Endodermal cell (in vitro differentiated cells): ENCODE data around the gene ADAM23. TPM values are rescaled to one million over a fixed set of nuclear protein-coding genes. Genes with fewer than 3 reads are reported as not detected.

Experiments used
- DNase-seq: peaks from one replicate; pipeline ENCODE4 v3.0.0-alpha.2; 2017
- H3K27ac ChIP-seq: 2 replicates; pipeline ENCODE4 v1.5.1; 2013; ENCODE audit warnings: mild to moderate bottlenecking, low read depth, low read length, moderate library complexity
- H3K27me3 ChIP-seq: 2 replicates; pipeline ENCODE4 v1.6.1; 2013; ENCODE audit warnings: mild to moderate bottlenecking, low read length, moderate library complexity; ENCODE audit not compliant: insufficient read depth, control insufficient read depth, poor library complexity, severe bottlenecking
- H3K36me3 ChIP-seq: 2 replicates; pipeline ENCODE4 v1.7.0; 2013; ENCODE audit warnings: mild to moderate bottlenecking, low read length, moderate library complexity; ENCODE audit not compliant: control insufficient read depth, insufficient read depth
- H3K4me1 ChIP-seq: one replicate; pipeline ENCODE4 v1.7.0; 2013; ENCODE audit warnings: low read length; ENCODE audit not compliant: control insufficient read depth, insufficient read depth
- H3K4me3 ChIP-seq: 2 replicates; pipeline ENCODE4 v1.5.1; 2013; ENCODE audit warnings: mild to moderate bottlenecking, low read length, moderate library complexity
- H3K9ac ChIP-seq: 2 replicates; pipeline ENCODE4 v1.6.1; 2013; ENCODE audit warnings: mild to moderate bottlenecking, low read length, moderate library complexity; ENCODE audit not compliant: poor library complexity, severe bottlenecking; ENCODE audit errors: extremely low read depth
- H3K9me3 ChIP-seq: 2 replicates; pipeline ENCODE4 v1.6.1; 2013; ENCODE audit warnings: mild to moderate bottlenecking, low read length, moderate library complexity; ENCODE audit not compliant: control insufficient read depth
- H3K27ac Mint-ChIP-seq: 2 replicates; pipeline ENCODE4 v1.8.0; 2020; ENCODE audit warnings: mixed read lengths
- H3K27me3 Mint-ChIP-seq: 2 replicates; pipeline ENCODE4 v1.8.0; 2021; ENCODE audit warnings: mild to moderate bottlenecking, mixed read lengths; ENCODE audit not compliant: insufficient read depth
- H3K36me3 Mint-ChIP-seq: 2 replicates; pipeline ENCODE4 v1.8.0; 2020; ENCODE audit warnings: low read depth, mixed read lengths
- H3K4me1 Mint-ChIP-seq: 2 replicates; pipeline ENCODE4 v1.8.0; 2020; ENCODE audit warnings: mixed read lengths
- H3K4me3 Mint-ChIP-seq: 2 replicates; pipeline ENCODE4 v1.8.0; 2020; ENCODE audit warnings: mild to moderate bottlenecking, moderate library complexity, mixed read lengths
- H3K9me3 Mint-ChIP-seq: 2 replicates; pipeline ENCODE4 v1.8.0; 2020; ENCODE audit warnings: mild to moderate bottlenecking, mixed read lengths
- CTCF ChIP-seq: fragments of 200-600 bp; sonication (generic); conservative IDR thresholded peaks from 2 replicates; pipeline ENCODE4 v1.5.0; 2021; ENCODE audit warnings: antibody characterized with exemption, mild to moderate bottlenecking
- WGBS, 2 experiments: methylation state at CpG; one replicate each; pipeline versions ENCODE4 v1.1.5 to v1.1.7; 2013; ENCODE audit warnings: missing lambda C conversion rate in 2 of 2, mixed read lengths in 1 of 2; ENCODE audit not compliant: insufficient coverage in 1 of 2, insufficient read length in 1 of 2; 5-methylcytosine and 5-hydroxymethylcytosine counted together
- total RNA-seq, 2 donors: library from RNA; stranded (reverse); fragmentation: NEBNext Ultra II Directional in 1 of 2; extraction: Animal tissue kit (Norgen Biotek cat#: 25700) in 1 of 2; gene quantifications; 2 replicates in 1 of 2; 3 replicates in 1 of 2; pipeline ENCODE4 v1.2.1, GENCODE V29; 2021

ADAM23 gene
- total RNA-seq, 2 donors from 2014 or later, result 25.4 to 34.2 TPM

GRCh38 chr2:206418968-206419367, 24.4 kb upstream of the ADAM23 start:
- 71 to 83% methylated on average over 2 of the region's 2 CpGs for WGBS, 2 experiments
- DNase-seq, result no peak

GRCh38 chr2:206420721-206421120, 22.6 kb upstream of the ADAM23 start:
- no peak overlapping the region for H3K27ac ChIP-seq
- peaks cover 9% of the 10 kb centered on the region for H3K9me3 ChIP-seq
- H3K9ac ChIP-seq, result no peak overlapping the region
- Mint-ChIP-seq H3K36me3 (no peaks in the 10 kb centered on the region), H3K27me3 (no peaks in the 10 kb centered on the region), H3K9me3 (peaks cover 24% of the 10 kb centered on the region), H3K4me3 (no peak overlapping the region), H3K4me1 (no peaks in the 10 kb centered on the region), H3K27ac (no peak overlapping the region)
- H3K4me3 ChIP-seq, result no peak overlapping the region
- no peak for DNase-seq
- no peaks in the 10 kb centered on the region for H3K36me3 ChIP-seq
- whole genome bisulfite sequencing, 2 experiments, result 97 to 100% methylated on average over 1 to 2 of the region's 3 CpGs
- TF ChIP-seq CTCF, result no peak
- H3K4me1 ChIP-seq, result no peaks in the 10 kb centered on the region
- H3K27me3 ChIP-seq, result no peaks in the 10 kb centered on the region

More at GRCh38 chr2:206418968-206419367, 24.4 kb upstream of the ADAM23 start:
- peaks cover 24% of the 10 kb centered on the region for H3K9me3 Mint-ChIP-seq
- no peak overlapping the region for H3K27ac Mint-ChIP-seq
- Histone ChIP-seq H3K27me3 (no peaks in the 10 kb centered on the region), H3K9me3 (peaks cover 9% of the 10 kb centered on the region), H3K4me1 (no peaks in the 10 kb centered on the region), H3K27ac (no peak overlapping the region), H3K9ac (no peak overlapping the region), H3K4me3 (no peak overlapping the region), H3K36me3 (no peaks in the 10 kb centered on the region)
- no peak for TF ChIP-seq CTCF
- no peaks in the 10 kb centered on the region for H3K36me3 Mint-ChIP-seq
- H3K27me3 Mint-ChIP-seq, result peaks cover 3% of the 10 kb centered on the region
- H3K4me1 Mint-ChIP-seq, result no peaks in the 10 kb centered on the region
- no peak overlapping the region for H3K4me3 Mint-ChIP-seq

GRCh38 chr2:206422493-206422892, 20.8 kb upstream of the ADAM23 start:
- H3K4me3 ChIP-seq, result no peak overlapping the region
- TF ChIP-seq CTCF, result no peak
- no peaks in the 10 kb centered on the region for H3K36me3 ChIP-seq
- DNase-seq, result no peak
- no peak overlapping the region for H3K27ac ChIP-seq
- peaks cover 15% of the 10 kb centered on the region for H3K9me3 Mint-ChIP-seq
- H3K27ac Mint-ChIP-seq, result no peak overlapping the region
- H3K4me1 ChIP-seq, result no peaks in the 10 kb centered on the region
- H3K9ac ChIP-seq, result no peak overlapping the region
- no peaks in the 10 kb centered on the region for H3K27me3 ChIP-seq
- H3K4me1 Mint-ChIP-seq, result no peaks in the 10 kb centered on the region
- H3K27me3 Mint-ChIP-seq, result no peaks in the 10 kb centered on the region
- H3K9me3 ChIP-seq, result peaks cover 9% of the 10 kb centered on the region
- H3K36me3 Mint-ChIP-seq, result no peaks in the 10 kb centered on the region
- no peak overlapping the region for H3K4me3 Mint-ChIP-seq
